CD4-positive, alpha-beta memory T cell (primary cell): ENCODE measurements around the gene HDC. TPM values are rescaled to one million over a fixed set of nuclear protein-coding genes. Genes with fewer than 3 reads are reported as not detected.

Experiments used
- CTCF ChIA-PET: fragments of 350-600 bp; sonication (Branson Sonifier 250); formaldehyde crosslinking; loops from one replicate; lab custom pipeline; 2021; ENCODE audit warnings: inconsistent platforms; ENCODE audit not compliant: partially characterized antibody; lab: Charles Lee
- POLR2A ChIA-PET: fragments of 350-600 bp; sonication (Branson Sonifier 250); formaldehyde crosslinking; loops from one replicate; lab custom pipeline; 2021; ENCODE audit not compliant: partially characterized antibody; lab: Charles Lee
- DNase-seq, 5 donors: peaks; one replicate each; pipeline versions ENCODE4 v3.0.0 to v3.0.0-alpha.2; 2020 to 2022; ENCODE audit warnings: mixed read lengths in 1 of 5
- H3K27ac ChIP-seq: one replicate; pipeline ENCODE4 v1.7.0; 2013; ENCODE audit warnings: low read depth, low read length
- H3K27me3 ChIP-seq: 2 replicates; pipeline ENCODE4 v1.7.0; 2013; ENCODE audit warnings: mild to moderate bottlenecking, low read length, moderate library complexity; ENCODE audit not compliant: insufficient read depth
- H3K36me3 ChIP-seq: 2 replicates; pipeline ENCODE4 v1.7.0; 2013; ENCODE audit warnings: mild to moderate bottlenecking, low read length, moderate library complexity; ENCODE audit not compliant: insufficient read depth
- H3K4me1 ChIP-seq: 2 replicates; pipeline ENCODE4 v1.7.0; 2013; ENCODE audit warnings: mild to moderate bottlenecking, low read length, moderate library complexity; ENCODE audit not compliant: insufficient read depth
- H3K4me3 ChIP-seq, 2 donors: one replicate each; pipeline ENCODE4 v1.7.0; 2013; ENCODE audit warnings: low read length in 2 of 2, mild to moderate bottlenecking in 1 of 2
- H3K9me3 ChIP-seq, 2 donors: one replicate each; pipeline ENCODE4 v1.7.0; 2013; ENCODE audit warnings: low read length in 2 of 2, control low read depth in 1 of 2; ENCODE audit not compliant: control insufficient read depth in 1 of 2
- H3K27ac Mint-ChIP-seq, 7 donors: one replicate each; pipeline ENCODE4 v1.8.0; 2020 to 2021; ENCODE audit warnings: mixed read lengths in 7 of 7, mild to moderate bottlenecking in 6 of 7, inconsistent platforms in 3 of 7, moderate library complexity in 3 of 7
- H3K27me3 Mint-ChIP-seq, 2 donors: one replicate each; pipeline ENCODE4 v1.8.0; 2020 to 2021; ENCODE audit warnings: mixed read lengths in 2 of 2
- H3K36me3 Mint-ChIP-seq, 2 donors: one replicate each; pipeline ENCODE4 v1.8.0; 2020 to 2021; ENCODE audit warnings: mixed read lengths in 2 of 2, inconsistent platforms in 1 of 2, mild to moderate bottlenecking in 1 of 2
- H3K4me1 Mint-ChIP-seq, 4 donors: one replicate each; pipeline ENCODE4 v1.8.0; 2020 to 2021; ENCODE audit warnings: mixed read lengths in 4 of 4, mild to moderate bottlenecking in 1 of 4
- H3K4me3 Mint-ChIP-seq, 8 donors: one replicate each; pipeline ENCODE4 v1.8.0; 2020 to 2021; ENCODE audit warnings: mixed read lengths in 8 of 8, mild to moderate bottlenecking in 7 of 8, moderate library complexity in 6 of 8, inconsistent platforms in 3 of 8
- H3K9me3 Mint-ChIP-seq, 8 donors: one replicate each; pipeline ENCODE4 v1.8.0; 2020 to 2021; ENCODE audit warnings: mixed read lengths in 8 of 8, mild to moderate bottlenecking in 5 of 8, inconsistent platforms in 3 of 8, moderate library complexity in 1 of 8
- intact Hi-C: fragments of 100-400 bp; cut with micrococcal nuclease; formaldehyde crosslinking; loops from one replicate; pipeline ENCODE4 v1.15.1; 2023
- polyA plus RNA-seq, 2 donors: library from polyadenylated mRNA; unstranded; fragments of 300-500 nt; fragmentation: Illumina TruSeq; gene quantifications; one replicate each; pipeline ENCODE4 v1.2.3, GENCODE V29; 2021
- total RNA-seq, 2 experiments: library from RNA; stranded (reverse); gene quantifications; one replicate each; pipeline ENCODE4 v1.2.3, GENCODE V29; 2021

HDC gene
- total and polyA plus RNA-seq, 4 experiments from 2014 or later: 0.18 TPM; not detected in 3

GRCh38 chr15:50248994-50249582 is 16.4 kb downstream of the HDC start:
- H3K27me3 Mint-ChIP-seq: no peaks in the 10 kb centered on the region

GRCh38 chr15:50247819-50248655 is 17.5 kb downstream of the HDC start:
- peaks cover 0 to 2% (median 0%) of the 10 kb centered on the region in 8 donors for H3K9me3 Mint-ChIP-seq
- CTCF ChIA-PET: interaction anchor here (0.6 to 1.1 kb wide), 2 partner anchors 1034 to 1370 kb away, joined by 3 read pairs; partner anchors contain the start of gene EID1
- H3K4me3 ChIP-seq: peak overlapping the region in 1 of 2 donors; percentile 15

More at GRCh38 chr15:50248994-50249582, 16.4 kb downstream of the HDC start:
- H3K9me3 ChIP-seq: no peaks in the 10 kb centered on the region
- peaks cover 0 to 2% (median 0%) of the 10 kb centered on the region in 8 donors for H3K9me3 Mint-ChIP-seq
- no peaks in the 10 kb centered on the region for H3K36me3 Mint-ChIP-seq
- peak overlapping the region in 5 of 7 donors; percentile 15 to 93 (median 72) for H3K27ac Mint-ChIP-seq
- DNase-seq: no peak
- ChIA-PET POLR2A (interaction anchor here (1.2 to 4.2 kb wide), 3 partner anchors 102 to 1094 kb away, joined by 3 to 31 read pairs (median 4); partner anchors contain the start of genes COPS2 and GABPB1), CTCF (interaction anchor here (0.6 to 1.1 kb wide), 2 partner anchors 1035 to 1371 kb away, joined by 3 read pairs; partner anchors contain the start of gene EID1)
- no peak overlapping the region for H3K27ac ChIP-seq
- no peak overlapping the region for H3K4me3 ChIP-seq
- H3K4me3 Mint-ChIP-seq: peak overlapping the region in 3 of 8 donors; percentile 43 to 91 (median 52)
- no peaks in the 10 kb centered on the region for H3K27me3 ChIP-seq
- peaks cover 21 to 30% (median 26%) of the 10 kb centered on the region in 4 donors for H3K4me1 Mint-ChIP-seq
- peaks cover 20% of the 10 kb centered on the region for H3K4me1 ChIP-seq
- no peaks in the 10 kb centered on the region for H3K36me3 ChIP-seq
- intact Hi-C loops: loop anchor here (5.0 kb wide), 1 partner anchor 1202 kb away; the partner anchor contains the start of gene SECISBP2L

GRCh38 chr15:50246631-50247030 is 18.9 kb downstream of the HDC start:
- no peaks in the 10 kb centered on the region for H3K27me3 ChIP-seq
- H3K27ac ChIP-seq: no peak overlapping the region
- Mint-ChIP-seq H3K36me3 (no peaks in the 10 kb centered on the region), H3K4me3 (peak overlapping the region in 2 of 8 donors; percentile 37 to 43), H3K9me3 (peaks cover 0 to 2% (median 0%) of the 10 kb centered on the region in 8 donors), H3K27me3 (no peaks in the 10 kb centered on the region), H3K4me1 (peaks cover 21 to 29% (median 24%) of the 10 kb centered on the region in 4 donors), H3K27ac (peak overlapping the region in 2 of 7 donors; percentile 28 to 32)
- no peaks in the 10 kb centered on the region for H3K9me3 ChIP-seq
- no peak overlapping the region for H3K4me3 ChIP-seq
- no peaks in the 10 kb centered on the region for H3K36me3 ChIP-seq
- intact Hi-C loops: loop anchor here (5.0 kb wide), 1 partner anchor 1199 kb away; the partner anchor contains the start of gene SECISBP2L
- peaks cover 20% of the 10 kb centered on the region for H3K4me1 ChIP-seq
- no peak for DNase-seq
- ChIA-PET POLR2A (interaction anchor here (1.1 to 4.2 kb wide), 2 partner anchors 24 to 108 kb away, joined by 3 to 31 read pairs; partner anchors contain the start of gene GABPB1), CTCF (no interaction called here)

More at GRCh38 chr15:50247819-50248655, 17.5 kb downstream of the HDC start:
- H3K9me3 ChIP-seq: no peaks in the 10 kb centered on the region
- H3K27me3 Mint-ChIP-seq: no peaks in the 10 kb centered on the region
- H3K4me3 Mint-ChIP-seq: peak overlapping the region; percentile 79 to 91 (median 85)
- no peaks in the 10 kb centered on the region for H3K36me3 Mint-ChIP-seq
- peak; percentile 51 to 64 (median 60) for DNase-seq
- peak overlapping the region; percentile 45 for H3K27ac ChIP-seq
- H3K36me3 ChIP-seq: no peaks in the 10 kb centered on the region
- intact Hi-C loops: loop anchor here (5.0 kb wide), 1 partner anchor 1201 kb away; the partner anchor contains the start of gene SECISBP2L
- peaks cover 21 to 30% (median 25%) of the 10 kb centered on the region in 4 donors for H3K4me1 Mint-ChIP-seq
- no peaks in the 10 kb centered on the region for H3K27me3 ChIP-seq
- H3K27ac Mint-ChIP-seq: peak overlapping the region; percentile 91 to 98 (median 96)
- POLR2A ChIA-PET: interaction anchor here (0.9 to 4.2 kb wide), 6 partner anchors 14 to 1370 kb away, joined by 3 to 31 read pairs (median 3); partner anchors contain the start of genes COPS2, EID1, GABPB1 and GALK2
- H3K4me1 ChIP-seq: peaks cover 20% of the 10 kb centered on the region

- POLR2A ChIA-PET: no interaction called here
- Histone ChIP-seq H3K27ac (no peak overlapping the region), H3K9me3 (no peaks in the 10 kb centered on the region), H3K4me1 (peaks cover 20% of the 10 kb centered on the region), H3K4me3 (no peak overlapping the region), H3K27me3 (no peaks in the 10 kb centered on the region), H3K36me3 (no peaks in the 10 kb centered on the region)
- no peak for DNase-seq
- peak overlapping the region in 1 of 8 donors; percentile 62 for H3K4me3 Mint-ChIP-seq
- peaks cover 21 to 27% (median 24%) of the 10 kb centered on the region in 4 donors for H3K4me1 Mint-ChIP-seq
- peaks cover 0 to 2% (median 0%) of the 10 kb centered on the region in 8 donors for H3K9me3 Mint-ChIP-seq
- intact Hi-C loops: loop anchor here (5.0 kb wide), 1 partner anchor 1198 kb away; the partner anchor contains the start of gene SECISBP2L
- no peaks in the 10 kb centered on the region for H3K36me3 Mint-ChIP-seq
- CTCF ChIA-PET: no interaction called here
- no peaks in the 10 kb centered on the region for H3K27me3 Mint-ChIP-seq
- peak overlapping the region in 1 of 7 donors; percentile 13 for H3K27ac Mint-ChIP-seq
These were observed 20.4 kb downstream of the HDC start for GRCh38 chr15:50244959-50245624.

GRCh38 chr15:50244153-50244552 is 21.4 kb downstream of the HDC start:
- intact Hi-C loops: no loop called here
- H3K36me3 Mint-ChIP-seq: no peaks in the 10 kb centered on the region
- H3K27ac Mint-ChIP-seq: no peak overlapping the region
- Histone ChIP-seq H3K4me3 (no peak overlapping the region), H3K9me3 (no peaks in the 10 kb centered on the region), H3K4me1 (peaks cover 17% of the 10 kb centered on the region), H3K27me3 (no peaks in the 10 kb centered on the region), H3K36me3 (no peaks in the 10 kb centered on the region), H3K27ac (no peak overlapping the region)
- ChIA-PET POLR2A (no interaction called here), CTCF (no interaction called here)
- DNase-seq: no peak
- no peaks in the 10 kb centered on the region for H3K27me3 Mint-ChIP-seq
- H3K4me3 Mint-ChIP-seq: no peak overlapping the region
- peaks cover 0 to 2% (median 0%) of the 10 kb centered on the region in 8 donors for H3K9me3 Mint-ChIP-seq
- peaks cover 18 to 23% (median 21%) of the 10 kb centered on the region in 4 donors for H3K4me1 Mint-ChIP-seq

GRCh38 chr15:50241684-50242450 is 23.7 kb downstream of the HDC start:
- Histone ChIP-seq H3K36me3 (no peaks in the 10 kb centered on the region), H3K4me1 (no peaks in the 10 kb centered on the region), H3K4me3 (no peak overlapping the region), H3K9me3 (no peaks in the 10 kb centered on the region), H3K27ac (no peak overlapping the region), H3K27me3 (no peaks in the 10 kb centered on the region)
- H3K27ac Mint-ChIP-seq: no peak overlapping the region
- ChIA-PET POLR2A (no interaction called here), CTCF (no interaction called here)
- H3K4me1 Mint-ChIP-seq: peaks cover 2 to 3% (median 2%) of the 10 kb centered on the region in 4 donors
- H3K36me3 Mint-ChIP-seq: no peaks in the 10 kb centered on the region
- DNase-seq: no peak
- intact Hi-C loops: no loop called here
- H3K4me3 Mint-ChIP-seq: no peak overlapping the region
- H3K27me3 Mint-ChIP-seq: no peaks in the 10 kb centered on the region
- peaks cover 0 to 2% (median 0%) of the 10 kb centered on the region in 8 donors for H3K9me3 Mint-ChIP-seq
